ENCODE data around the gene AFAP1L2.

The AFAP1L2 gene

DNA sequence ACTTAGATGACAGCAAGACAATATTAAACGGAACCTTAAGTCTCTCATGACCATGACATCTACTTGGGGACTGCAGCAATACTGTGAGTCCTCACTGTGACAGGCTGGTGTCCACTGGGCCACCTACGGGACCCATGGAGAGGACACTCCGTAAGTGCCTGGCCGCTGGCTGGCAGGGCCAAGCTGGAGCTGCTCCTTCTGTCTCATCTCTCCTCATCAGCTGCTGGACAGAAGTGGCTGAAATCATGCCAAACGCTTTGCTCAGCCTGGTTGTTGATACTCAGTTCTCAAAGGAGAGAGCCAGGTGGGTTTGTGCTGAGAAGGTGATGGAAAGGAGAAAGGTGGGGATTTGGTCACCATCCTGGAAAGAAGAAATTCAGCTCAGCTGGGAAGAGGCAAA lies 33.3 kb downstream of the AFAP1L2 start:
- no peak overlapping the region for H3K27ac ChIP-seq
- ChIA-PET CTCF (interaction anchor here (1.2 kb wide), 1 partner anchor 14 kb away, joined by 4 read pairs; no protein-coding TSS in a partner anchor), POLR2A (ENCODE audit: low non-redundant PET) (no interaction called here)
- TF ChIP-seq, protein P1, sequence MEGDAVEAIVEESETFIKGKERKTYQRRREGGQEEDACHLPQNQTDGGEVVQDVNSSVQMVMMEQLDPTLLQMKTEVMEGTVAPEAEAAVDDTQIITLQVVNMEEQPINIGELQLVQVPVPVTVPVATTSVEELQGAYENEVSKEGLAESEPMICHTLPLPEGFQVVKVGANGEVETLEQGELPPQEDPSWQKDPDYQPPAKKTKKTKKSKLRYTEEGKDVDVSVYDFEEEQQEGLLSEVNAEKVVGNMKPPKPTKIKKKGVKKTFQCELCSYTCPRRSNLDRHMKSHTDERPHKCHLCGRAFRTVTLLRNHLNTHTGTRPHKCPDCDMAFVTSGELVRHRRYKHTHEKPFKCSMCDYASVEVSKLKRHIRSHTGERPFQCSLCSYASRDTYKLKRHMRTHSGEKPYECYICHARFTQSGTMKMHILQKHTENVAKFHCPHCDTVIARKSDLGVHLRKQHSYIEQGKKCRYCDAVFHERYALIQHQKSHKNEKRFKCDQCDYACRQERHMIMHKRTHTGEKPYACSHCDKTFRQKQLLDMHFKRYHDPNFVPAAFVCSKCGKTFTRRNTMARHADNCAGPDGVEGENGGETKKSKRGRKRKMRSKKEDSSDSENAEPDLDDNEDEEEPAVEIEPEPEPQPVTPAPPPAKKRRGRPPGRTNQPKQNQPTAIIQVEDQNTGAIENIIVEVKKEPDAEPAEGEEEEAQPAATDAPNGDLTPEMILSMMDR (conservative IDR thresholded peaks at IDR 0.05; ENCODE audit: low read depth): no peak
- no peak for DNase-seq (ENCODE audit: low spot score)

DNA sequence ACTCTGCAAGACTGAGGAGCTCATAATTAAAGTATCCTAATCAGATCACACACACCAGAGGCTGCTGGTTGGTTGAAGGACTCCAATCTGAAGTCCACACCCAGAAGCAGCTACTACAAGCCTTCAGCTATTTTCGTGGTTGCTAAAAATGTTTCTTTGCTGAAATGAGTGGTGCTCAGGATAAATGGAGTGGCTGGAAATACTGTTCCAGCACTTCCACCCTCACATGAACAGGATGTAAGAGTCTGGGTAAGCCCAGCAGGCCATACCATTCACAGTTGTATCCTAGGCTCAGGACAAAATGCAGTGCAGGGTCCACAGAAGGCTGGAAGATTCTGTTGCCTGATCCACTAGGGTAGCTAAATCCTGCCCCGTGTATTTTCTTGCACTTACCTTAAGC lies 34.1 kb downstream of the AFAP1L2 start:
- POLR2A ChIA-PET (ENCODE audit: low non-redundant PET): no interaction called here
- CTCF ChIA-PET: no interaction called here
- no peak for DNase-seq (ENCODE audit: low spot score)
- TF ChIP-seq, protein P1 (conservative IDR thresholded peaks at IDR 0.05; ENCODE audit: low read depth): no peak
- H3K27ac ChIP-seq: no peak overlapping the region

GRCh38 chr10:114368057-114368391 lies 36.3 kb downstream of the AFAP1L2 start:
- DNase-seq (ENCODE audit: low spot score): no peak
- H3K27ac ChIP-seq: 0 out of 2 replicates have a peak overlapping the region, but pooled peaks have one; percentile 23
- ChIA-PET CTCF (no interaction called here), POLR2A (ENCODE audit: low non-redundant PET) (no interaction called here)
- TF ChIP-seq, protein P1 (conservative IDR thresholded peaks at IDR 0.05; ENCODE audit: low read depth): no peak

DNA sequence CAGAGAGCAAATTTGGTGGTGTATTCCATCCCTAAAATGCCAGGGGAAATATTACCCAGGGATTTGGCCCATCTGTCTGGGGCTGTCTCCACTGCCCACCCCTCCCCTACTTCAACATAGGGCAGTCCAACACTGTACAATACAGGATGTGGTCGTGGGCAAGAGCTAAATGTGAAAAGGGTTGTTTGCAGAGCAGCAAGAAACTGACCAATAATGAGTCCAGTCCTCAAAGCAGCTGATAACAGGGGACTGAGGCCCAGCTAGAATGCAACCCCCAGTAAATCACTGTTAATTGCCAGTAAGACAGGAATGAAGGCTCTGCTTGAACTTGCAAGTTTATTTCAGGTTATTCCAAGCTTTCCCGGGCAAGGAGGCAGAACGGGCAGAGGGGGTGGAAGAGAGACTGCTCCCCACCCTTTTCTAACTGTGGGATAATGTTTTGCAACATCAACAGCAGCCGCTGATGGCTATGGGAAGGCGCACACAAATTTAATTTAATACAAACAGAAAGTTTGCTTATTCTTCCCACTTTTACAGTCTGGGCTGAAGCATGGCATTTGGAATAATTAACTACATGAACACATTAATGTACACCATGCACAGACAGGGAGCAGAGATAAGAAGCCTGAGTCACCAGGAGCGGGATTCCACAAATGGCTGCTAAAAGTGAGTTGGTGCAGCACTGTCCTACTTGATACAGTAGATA lies 36.8 kb downstream of the AFAP1L2 start:
- peak; percentile 43 for DNase-seq (ENCODE audit: low spot score)
- H3K27ac ChIP-seq: peak overlapping the region; percentile 72
- TF ChIP-seq, protein P1 (conservative IDR thresholded peaks at IDR 0.05; ENCODE audit: low read depth): no peak
- CTCF ChIA-PET: interaction anchor here (0.6 to 1.2 kb wide), 3 partner anchors 22 to 66 kb away, joined by 3 to 4 read pairs (median 4); no protein-coding TSS in a partner anchor
- POLR2A ChIA-PET (ENCODE audit: low non-redundant PET): no interaction called here

DNA sequence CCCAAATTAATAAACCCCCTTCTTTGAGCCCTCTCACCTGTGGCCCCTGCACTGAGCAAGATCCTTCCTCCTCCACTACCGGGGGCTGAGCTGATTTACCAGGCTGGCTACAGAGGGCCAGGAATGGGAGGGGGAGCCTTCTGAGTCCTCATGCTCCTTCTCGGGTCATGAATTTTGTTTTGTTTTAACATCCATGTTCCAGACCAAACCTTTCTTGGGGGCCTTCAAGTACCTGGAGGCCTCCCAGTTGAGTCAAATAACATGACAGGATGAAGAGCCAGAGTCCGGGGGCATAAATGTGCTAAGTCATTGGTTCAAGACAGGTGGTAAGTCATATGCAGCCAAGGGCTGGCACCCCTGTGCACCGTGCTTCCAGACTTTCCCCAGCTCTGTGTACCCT lies 39.6 kb downstream of the AFAP1L2 start:
- ChIA-PET CTCF (no interaction called here), POLR2A (ENCODE audit: low non-redundant PET) (no interaction called here)
- no peak overlapping the region for H3K27ac ChIP-seq
- TF ChIP-seq, protein P1 (conservative IDR thresholded peaks at IDR 0.05; ENCODE audit: low read depth): no peak
- DNase-seq (ENCODE audit: low spot score): no peak

- TF ChIP-seq, protein P1 (conservative IDR thresholded peaks at IDR 0.05; ENCODE audit: low read depth): no peak
- H3K27ac ChIP-seq: no peak overlapping the region
- ChIA-PET POLR2A (ENCODE audit: low non-redundant PET) (no interaction called here), CTCF (interaction anchor here (0.9 kb wide), 1 partner anchor 25 kb away, joined by 3 read pairs; no protein-coding TSS in a partner anchor)
- DNase-seq (ENCODE audit: low spot score): no peak
These were observed 40.4 kb downstream of the AFAP1L2 start for GRCh38 chr10:114363745-114364454.
